HG03097 (cell line): ENCODE measurements around the gene ZNF17.
"Not testable (repeated sequence)": the region's sequence is repeated elsewhere in the genome, so short reads cannot be mapped to it uniquely, and the experiment has no call there.

Experiments used
- ATAC-seq: cut with Tn5 transposase; IDR thresholded peaks from one replicate; pipeline ENCODE4 v1.9.1; 2021; ENCODE audit not compliant: unreplicated experiment, low FRiP score

Gene ZNF17

GRCh38 chr19:57410877-57411671 is at the start of gene ZNF17:
Gene ZNF17, plus strand, starts transcription at chr19:57411161. Its CDS starts 2,455 bp downstream, at chr19:57413616.
- ATAC-seq: peak; percentile 95

- ATAC-seq: no peak
Measured at GRCh38 chr19:57362419-57362818, 48.5 kb upstream of the ZNF17 start.

- peak; percentile 93 for ATAC-seq
Measured at GRCh38 chr19:57362997-57363687, 47.8 kb upstream of the ZNF17 start, which contains the start of the genes TRAPPC2B and ZNF547. Gene TRAPPC2B, plus strand, starts transcription at chr19:57363551. Its CDS starts 1,283 bp downstream, at chr19:57364834. Gene ZNF547, plus strand, starts transcription at chr19:57363551. Its CDS starts 5,005 bp downstream, at chr19:57368556.

- peak; percentile 11 for ATAC-seq
Measured at GRCh38 chr19:57363688-57364181, 47.2 kb upstream of the ZNF17 start.

GRCh38 chr19:57366776-57367175 is 44.2 kb upstream of the ZNF17 start:
- ATAC-seq: no peak

GRCh38 chr19:57374179-57374578 is 36.8 kb upstream of the ZNF17 start:
- ATAC-seq: no peak

- ATAC-seq: not testable (repeated sequence)
Measured at GRCh38 chr19:57374647-57375046, 36.3 kb upstream of the ZNF17 start.

GRCh38 chr19:57376151-57376550 is 34.8 kb upstream of the ZNF17 start:
- no peak for ATAC-seq

- no peak for ATAC-seq
Measured at GRCh38 chr19:57377498-57378146, 33.3 kb upstream of the ZNF17 start.

GRCh38 chr19:57380923-57381322 is 30.0 kb upstream of the ZNF17 start:
- no peak for ATAC-seq

- ATAC-seq: no peak
Measured at GRCh38 chr19:57382806-57383488, 28.0 kb upstream of the ZNF17 start.

GRCh38 chr19:57389194-57389729 is 21.7 kb upstream of the ZNF17 start:
- ATAC-seq: no peak

GRCh38 chr19:57389730-57390598 is 21.0 kb upstream of the ZNF17 start, which contains the start of gene ZNF548:
Gene ZNF548, plus strand, starts transcription at chr19:57389854. Its CDS starts 246 bp downstream, at chr19:57390100.
- ATAC-seq: peak; percentile 98

GRCh38 chr19:57395710-57396109 is 15.3 kb upstream of the ZNF17 start:
- ATAC-seq: no peak

GRCh38 chr19:57398868-57399267 is 12.1 kb upstream of the ZNF17 start:
- ATAC-seq: no peak

- ATAC-seq: no peak
Measured at GRCh38 chr19:57403737-57404563, 7.0 kb upstream of the ZNF17 start.

- ATAC-seq: no peak
Measured at GRCh38 chr19:57406516-57407123, 4.3 kb upstream of the ZNF17 start.

- ATAC-seq: no peak
Measured at GRCh38 chr19:57419439-57419838, 8.5 kb downstream of the ZNF17 start.
